Measurements from ENCODE around the gene CCDC188.

Gene CCDC188

DNA sequence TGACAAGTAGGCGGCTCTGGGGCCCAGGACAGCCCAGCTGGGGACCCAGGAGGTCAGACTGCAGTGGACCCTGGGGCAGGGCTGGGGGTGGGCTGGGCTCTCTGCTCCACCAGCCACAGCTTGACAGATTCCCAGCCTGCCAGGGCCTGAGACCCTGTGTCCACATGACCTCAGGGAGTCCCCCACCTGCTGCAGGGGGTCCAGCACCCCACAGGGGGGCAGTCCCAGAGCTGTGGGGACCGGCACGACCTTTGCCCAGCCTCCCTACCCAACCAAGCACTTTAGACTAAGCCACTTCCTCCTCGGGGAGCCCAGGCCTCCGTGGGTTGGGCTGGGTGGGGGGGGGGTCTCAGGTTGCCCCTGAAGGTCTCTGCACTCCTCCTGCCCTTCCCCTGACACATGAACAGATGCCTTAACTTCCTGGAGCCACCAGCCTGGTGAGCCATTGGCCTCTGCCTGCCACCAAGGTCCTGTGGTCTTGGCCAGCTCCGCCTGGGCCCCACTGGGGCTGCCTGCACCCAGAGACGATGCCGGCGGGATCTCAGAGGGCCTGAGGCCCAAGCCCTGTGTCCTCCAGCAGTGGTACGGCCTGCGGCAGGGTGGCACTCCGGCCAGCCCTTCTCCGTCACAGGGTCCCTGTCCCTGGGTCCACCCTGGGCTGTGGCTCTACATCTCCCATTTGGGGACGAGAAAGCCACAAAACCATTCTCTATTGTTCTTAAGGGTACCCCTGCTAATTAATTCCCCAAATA, 3.4 kb downstream of the CCDC188 start:
- no peak for DNase-seq

DNA sequence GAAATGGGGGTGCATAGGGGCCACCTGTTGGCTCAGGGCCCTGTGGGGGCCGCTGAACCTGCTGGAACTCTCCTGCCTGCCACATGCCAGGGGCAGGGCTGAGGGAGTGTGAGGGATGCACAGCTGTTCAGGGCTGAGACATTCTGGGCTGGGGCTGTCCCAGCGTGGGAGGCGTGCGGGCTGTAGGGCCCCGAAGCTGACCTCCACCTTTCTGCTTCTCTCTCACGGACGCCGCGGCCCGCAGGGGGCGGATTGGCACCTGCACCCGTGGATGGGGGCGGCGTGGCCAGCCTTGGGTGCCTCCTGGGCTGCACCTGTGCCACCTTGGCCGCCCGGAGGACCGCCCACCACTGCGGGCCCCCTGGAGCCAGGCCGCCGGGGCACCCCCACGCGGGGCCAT, 4.1 kb downstream of the CCDC188 start:
- DNase-seq: no peak

DNA sequence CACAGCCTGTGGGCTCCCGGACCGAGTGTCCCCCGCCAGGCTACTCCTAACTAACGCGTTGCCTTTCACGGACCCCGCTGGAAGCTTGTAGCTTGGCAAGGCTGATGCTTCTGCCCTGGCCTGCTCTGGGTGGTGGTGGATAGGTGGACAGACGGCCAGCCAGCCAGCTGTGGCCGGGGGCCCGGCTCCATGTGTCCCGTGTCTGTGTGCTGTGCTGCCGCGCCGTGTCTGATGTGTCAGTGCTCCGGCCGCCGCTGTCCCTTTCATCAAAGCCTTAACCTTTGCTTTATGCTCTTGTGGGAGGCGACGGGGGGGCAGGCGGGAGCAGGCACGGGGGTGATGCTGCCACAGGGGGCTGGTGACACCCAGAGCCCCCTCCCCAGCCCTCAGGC, 5.0 kb downstream of the CCDC188 start:
- no peak for DNase-seq

DNA sequence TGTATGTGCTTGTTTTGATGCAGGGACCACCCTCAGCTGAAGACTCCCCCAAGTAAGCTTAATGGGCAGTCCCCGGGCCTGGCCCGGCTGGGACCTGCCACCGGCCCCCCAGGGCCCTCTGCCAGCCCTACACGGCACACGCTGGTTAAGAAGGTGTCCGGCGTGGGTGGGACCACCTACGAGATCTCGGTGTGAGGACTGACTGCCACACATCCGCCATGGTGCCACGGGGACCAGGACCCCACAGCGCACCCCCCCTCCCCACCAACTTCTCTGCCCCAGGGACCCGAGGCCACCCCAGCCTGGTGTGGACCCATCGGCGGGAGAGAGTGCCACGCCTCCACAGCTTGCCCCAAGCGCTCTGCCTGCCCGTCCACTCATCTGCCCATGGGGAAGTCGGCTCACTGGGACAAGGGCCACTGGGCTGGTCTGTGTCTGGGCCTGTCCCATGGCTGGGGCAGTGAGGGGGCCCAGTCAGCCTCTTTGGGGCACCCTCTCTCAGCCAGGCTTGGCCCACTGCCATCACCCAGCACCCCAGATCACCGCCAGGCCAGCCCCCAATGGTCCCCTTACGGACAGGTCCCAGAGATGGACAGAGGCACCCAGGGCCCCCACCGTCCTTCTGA, 5.5 kb downstream of the CCDC188 start:
- no peak for DNase-seq

DNA sequence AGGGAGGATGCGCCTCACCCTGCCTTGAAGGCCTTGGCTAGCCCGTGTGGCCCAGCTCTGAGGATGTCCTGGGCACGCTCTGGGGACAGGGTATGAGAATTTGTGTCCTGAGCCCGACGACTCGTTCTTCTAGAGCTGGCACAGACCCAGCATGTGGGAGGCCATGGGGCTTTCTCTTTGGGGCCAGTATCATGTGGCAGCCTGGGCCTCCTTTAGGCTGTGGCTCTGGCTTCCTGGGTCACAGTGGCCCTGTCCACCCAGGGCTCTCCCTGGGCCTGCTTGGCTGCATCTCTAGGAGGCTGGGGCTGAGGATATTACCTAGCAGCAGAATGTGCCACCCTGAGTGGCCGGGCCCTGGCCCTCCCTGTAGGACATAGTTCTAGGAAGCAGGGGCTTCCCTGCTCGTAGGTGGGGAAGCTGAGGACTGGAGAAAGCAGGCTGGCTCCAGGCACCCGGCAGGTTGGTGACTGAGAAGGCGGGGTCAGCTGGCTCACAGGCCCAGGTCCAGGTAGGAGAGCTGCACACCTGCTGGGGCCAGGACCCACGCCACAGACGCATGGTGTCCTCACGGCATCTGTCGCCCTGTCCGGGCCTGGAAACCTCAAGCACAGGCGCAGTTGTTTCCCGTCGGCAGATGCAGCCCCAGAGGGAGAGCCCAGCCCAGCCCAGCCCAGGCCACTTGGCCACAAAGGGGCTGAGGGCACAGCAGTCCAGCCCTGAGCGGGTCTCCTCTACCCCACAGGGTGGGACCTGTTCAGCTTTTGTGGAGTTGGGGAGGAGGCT, 6.8 kb downstream of the CCDC188 start:
- no peak for DNase-seq

DNA sequence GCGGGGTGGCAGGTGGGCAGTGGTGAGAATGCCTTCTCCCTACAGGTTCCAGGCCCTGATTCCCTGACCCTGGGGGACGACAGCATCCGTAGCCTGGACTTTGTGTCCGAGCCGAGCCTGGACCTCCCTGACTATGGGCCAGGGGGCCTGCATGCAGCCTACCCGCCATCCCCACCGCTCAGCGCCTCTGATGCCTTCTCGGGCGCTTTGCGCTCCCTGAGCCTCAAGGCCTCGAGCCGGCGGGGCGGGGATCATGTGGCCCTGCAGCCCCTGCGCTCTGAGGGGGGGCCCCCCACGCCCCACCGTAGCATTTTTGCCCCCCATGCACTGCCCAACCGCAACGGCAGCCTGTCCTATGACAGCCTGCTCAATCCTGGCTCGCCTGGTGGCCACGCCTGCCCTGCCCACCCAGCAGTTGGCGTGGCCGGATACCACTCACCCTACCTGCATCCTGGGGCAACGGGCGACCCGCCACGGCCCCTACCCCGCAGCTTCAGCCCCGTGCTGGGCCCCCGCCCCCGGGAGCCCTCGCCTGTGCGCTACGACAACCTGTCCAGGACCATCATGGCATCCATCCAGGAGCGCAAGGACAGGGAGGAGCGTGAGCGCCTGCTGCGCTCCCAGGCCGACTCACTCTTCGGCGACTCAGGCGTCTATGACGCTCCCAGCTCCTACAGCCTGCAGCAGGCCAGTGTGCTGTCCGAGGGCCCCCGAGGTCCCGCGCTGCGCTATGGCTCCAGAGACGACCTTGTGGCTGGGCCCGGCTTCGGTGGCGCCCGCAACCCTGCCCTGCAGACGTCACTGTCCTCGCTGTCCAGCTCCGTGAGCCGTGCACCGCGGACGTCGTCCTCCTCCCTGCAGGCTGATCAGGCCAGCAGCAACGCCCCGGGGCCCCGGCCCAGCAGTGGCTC, 7.9 kb downstream of the CCDC188 start:
- no peak for DNase-seq

DNA sequence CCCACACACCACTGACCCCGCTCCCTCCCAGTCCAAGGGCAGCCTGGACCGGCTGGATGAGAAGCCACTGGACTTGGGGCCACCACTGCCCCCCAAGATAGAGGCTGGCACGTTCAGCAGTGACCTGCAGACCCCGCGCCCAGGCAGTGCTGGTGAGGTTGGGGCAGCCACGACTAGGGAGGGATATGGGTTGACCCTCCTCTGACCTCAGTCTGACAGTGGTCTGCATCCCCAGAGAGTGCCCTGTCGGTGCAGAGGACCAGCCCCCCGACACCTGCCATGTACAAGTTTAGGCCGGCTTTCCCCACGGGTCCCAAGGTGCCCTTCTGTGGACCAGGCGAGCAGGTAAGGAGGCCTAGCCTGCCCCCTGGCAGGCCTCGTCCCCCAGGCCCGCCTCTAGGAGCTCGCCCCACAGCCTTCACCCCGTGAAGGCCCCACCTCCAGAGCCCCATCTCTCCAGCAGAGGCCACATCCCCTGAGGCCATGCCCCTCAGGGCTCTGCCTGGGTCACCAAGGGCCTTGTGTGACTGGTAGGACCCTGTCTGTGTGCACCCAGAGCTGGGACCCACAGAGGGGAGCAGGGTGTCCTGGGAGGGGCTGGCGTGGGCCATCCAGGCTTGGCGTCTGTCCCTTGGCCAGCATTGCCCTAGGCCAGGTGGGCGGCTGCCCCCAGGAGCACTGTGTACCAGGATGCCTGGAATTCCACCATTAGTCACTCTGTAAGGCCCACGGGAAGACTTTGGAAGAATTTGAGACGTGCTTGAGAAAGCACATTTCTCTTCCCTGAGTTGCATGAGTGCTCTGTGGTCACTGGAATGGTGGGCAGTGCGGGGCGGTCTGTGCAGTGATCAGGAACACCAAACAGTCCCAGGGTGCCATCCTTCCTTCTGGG, 9.4 kb downstream of the CCDC188 start:
- DNase-seq: no peak

DNA sequence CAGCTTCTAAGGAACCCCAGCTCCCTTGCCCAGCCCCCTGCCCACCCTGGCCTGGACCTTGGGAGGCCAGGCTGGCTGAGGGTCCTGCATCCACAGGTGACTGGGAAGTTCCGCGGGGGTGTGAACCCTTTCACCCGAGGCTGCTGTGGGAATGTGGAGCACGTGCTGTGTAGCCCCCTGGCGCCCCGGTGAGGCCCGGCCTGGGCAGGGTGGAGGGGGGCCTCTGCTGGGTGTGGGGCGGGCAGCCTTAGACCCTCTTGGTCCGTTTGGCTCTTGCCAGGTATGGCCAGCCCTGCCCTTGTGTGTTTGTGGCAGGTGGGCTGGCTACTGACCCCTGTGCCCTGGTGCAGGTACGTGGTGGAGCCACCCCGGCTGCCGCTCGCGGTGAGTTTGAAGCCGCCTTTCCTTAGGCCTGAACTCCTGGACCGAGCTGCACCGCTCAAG, 10.3 kb downstream of the CCDC188 start:
- DNase-seq: no peak

DNA sequence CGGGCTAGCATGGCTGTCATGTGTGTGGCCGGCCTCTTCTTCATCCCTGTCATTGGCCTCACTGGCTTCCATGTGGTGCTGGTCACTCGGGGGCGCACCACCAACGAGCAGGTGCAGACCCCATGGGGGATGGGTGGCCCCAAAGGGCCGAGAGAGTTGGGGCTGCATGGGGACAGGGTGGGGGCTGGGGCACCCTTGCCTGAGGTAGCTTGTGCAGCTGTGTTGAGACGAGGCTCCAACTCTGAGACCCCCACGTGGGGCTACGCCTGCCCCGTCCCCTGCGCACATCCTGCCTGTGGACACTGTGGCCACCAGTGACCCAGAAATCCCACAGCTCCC, 10.8 kb downstream of the CCDC188 start:
- DNase-seq: no peak

DNA sequence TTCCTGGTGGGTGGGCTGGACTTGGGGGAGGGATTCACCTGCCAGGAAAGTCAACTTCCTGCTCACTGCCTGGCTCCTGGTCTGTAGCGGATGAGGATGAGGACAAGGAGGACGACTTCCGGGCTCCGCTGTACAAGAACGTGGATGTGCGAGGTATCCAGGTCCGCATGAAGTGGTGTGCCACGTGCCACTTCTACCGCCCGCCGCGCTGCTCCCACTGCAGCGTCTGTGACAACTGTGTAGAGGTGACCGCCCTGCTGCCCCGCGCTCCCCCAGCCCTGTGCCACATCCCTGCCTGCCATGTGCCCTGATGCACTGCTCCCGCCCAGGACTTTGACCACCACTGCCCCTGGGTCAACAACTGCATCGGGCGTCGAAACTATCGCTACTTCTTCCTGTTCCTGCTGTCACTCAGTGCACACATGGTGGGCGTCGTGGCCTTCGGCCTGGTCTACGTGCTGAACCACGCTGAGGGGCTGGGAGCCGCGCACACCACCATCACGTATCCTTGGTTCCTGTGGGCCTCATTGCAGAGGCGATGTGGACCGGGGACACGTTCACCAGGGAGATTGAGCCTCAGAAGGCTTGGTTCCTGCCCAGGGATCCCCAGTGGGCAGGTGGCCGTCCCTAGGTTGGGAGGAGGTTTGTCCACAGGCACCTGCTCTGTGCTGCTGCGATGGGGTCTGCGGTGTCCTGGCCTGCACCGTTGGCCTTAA, 11.3 kb downstream of the CCDC188 start:
- DNase-seq: no peak

DNA sequence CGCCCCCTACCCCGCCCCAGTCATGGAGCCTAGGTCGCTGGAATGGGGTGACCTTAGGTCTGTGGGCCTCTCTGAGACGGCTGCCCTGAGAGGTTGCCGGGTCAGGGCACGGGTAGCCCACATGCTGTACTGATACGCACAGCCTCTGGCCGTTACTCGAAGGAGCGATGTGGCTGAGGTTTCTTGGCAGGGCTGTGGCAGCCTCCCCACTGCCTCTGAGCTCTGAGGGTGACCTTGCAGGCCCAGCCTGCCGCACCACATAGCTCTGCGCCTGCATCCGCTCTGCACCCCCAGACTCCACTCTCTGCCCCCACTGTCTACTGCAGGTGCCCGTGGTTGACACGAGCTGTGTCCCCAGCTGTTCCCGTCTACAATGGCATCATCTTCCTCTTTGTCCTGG, 12.0 kb downstream of the CCDC188 start:
- no peak for DNase-seq

DNA sequence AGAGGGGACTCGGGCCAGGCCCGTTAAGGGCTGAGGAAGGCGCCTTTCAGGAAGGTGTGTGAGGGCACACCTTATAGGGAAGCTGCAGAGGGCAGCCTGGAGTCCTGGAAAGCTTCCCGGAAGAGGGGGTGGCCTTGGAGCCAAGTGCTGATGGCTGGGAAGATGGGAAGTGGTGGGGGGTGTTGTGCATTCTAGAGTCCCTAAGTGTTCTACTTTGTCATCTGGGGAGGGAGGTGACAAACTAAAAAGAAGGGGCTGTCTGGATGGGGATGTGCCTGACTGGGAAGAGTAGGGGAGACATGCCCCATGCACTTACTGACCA, 12.5 kb downstream of the CCDC188 start:
- DNase-seq: no peak

DNA sequence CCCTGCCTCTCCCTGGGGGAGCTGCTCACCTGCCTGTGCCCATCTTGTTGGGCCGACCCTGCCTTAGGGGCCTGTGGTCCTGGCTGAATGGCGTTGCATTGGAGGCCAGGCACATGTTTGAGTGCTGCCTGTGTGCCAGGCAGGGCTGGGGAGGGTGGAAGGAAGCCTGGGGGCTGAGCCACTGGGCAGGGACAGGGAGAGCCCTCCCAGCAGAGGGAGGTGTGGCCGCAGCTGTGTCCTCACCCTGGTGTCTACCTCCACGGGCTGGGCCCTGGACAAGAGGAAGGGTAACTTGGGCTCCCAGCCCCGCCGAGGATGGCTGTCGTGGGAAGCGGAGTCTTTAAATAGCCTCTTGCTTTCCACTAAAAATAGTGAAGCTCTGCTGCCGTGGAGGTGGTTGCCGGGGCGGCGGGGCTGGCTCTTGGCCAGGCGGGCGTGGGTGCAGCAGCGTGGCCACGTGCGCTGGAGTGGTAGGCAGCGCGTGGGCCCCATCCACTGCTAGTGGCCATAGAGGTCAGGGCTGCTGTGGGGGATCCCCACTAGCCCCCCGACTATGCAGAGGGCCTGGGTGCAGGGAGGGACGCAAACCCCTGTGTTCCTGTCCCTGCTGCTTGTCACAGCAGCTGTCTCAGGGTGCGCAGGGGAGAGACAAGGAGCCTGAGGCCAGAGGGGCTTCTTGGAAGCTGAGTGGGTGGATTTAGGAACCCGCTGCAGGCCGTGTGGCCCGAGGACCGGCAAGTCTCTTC, 13.0 kb downstream of the CCDC188 start:
- no peak for DNase-seq

DNA sequence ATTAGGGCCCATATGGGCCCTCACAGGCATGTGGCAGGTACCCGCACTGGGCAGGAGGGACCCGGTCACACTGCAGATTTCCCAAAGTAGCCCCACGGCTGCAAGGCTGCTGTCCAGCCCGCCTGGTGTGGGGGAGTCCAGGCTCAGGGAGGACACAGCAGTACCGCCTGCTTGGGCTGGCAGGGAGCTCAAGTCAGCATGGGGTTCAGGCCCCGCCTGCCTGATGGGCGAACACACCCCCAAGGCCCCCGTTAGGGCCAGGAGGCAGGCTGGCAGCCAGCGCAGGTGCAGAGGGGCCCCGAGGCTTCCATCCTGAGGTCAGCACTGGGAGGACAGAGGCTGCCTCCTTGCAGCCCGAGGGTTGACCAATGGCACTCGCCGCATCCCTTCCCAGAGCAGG, 13.7 kb downstream of the CCDC188 start:
- no peak for DNase-seq

DNA sequence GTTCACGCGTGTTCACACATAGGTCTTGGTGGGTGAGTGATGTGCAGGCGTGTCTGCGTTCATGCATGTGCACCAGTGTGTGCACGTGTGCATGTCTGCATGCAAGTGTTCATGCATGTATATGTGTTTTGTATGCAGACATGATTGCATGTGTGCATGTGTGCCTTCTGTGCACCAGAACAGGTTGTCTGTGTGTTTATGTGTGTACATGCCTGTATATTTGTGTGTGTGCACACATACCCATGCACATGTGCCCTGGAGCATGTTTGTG, 14.3 kb downstream of the CCDC188 start:
- DNase-seq: no peak

DNA sequence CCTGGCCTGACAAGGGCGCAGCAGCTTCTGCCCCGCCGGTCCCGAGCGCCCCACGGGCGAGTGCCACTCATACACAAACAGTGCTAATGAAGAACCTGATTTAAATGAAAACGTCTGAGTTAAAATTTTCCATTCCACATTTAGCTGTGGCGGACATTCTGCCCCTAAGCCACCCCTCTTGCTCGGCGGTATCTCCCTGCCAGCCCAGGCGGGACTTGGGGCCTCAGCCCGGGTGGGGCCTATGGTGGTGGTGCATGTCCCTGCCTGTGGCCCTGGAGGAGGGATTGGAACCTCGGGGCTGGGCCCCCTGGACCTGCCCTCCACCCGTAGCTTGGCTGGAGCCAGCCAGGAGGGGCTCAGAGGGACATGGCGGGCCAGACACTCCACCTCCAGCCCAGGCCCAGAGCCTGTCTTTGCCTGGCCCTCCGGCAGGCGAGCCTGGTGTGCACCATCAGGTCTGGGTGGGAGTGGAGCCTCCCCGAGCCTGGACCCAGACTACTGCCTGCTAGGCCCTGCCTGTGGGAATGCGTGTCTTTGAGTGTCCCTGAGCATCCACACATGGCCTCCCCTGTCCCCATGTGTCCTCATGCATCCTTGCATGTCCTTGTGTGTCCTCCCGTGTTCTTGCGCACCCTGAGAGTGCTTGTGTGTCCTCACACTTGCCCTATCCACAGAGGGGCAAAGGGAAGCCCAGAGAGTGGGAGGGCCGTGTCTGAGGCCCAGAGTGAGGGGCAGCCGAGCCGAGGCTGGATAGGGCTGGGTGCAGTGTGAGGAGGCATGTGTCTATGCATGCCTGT, 14.9 kb downstream of the CCDC188 start:
- no peak for DNase-seq

DNA sequence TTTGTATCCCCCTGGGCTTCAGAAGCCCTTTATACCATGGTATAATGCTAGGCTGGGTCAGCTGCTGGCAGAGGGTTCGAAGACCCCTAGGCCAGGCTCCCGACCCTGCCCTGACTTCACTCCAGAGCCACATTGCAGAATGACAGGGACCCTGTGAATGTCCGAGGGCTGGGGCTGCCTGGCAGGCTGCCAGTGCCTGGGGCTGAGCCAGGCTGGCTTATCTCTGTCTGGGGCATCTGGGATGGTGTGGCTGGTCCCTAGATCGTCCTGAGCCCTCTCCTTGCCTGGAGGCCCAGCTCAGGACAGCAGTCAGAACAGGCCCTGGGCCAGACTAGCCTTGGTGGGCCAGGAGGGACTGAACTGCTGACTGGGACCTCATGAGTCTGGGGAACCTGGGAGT, 15.6 kb downstream of the CCDC188 start:
- no peak for DNase-seq

DNA sequence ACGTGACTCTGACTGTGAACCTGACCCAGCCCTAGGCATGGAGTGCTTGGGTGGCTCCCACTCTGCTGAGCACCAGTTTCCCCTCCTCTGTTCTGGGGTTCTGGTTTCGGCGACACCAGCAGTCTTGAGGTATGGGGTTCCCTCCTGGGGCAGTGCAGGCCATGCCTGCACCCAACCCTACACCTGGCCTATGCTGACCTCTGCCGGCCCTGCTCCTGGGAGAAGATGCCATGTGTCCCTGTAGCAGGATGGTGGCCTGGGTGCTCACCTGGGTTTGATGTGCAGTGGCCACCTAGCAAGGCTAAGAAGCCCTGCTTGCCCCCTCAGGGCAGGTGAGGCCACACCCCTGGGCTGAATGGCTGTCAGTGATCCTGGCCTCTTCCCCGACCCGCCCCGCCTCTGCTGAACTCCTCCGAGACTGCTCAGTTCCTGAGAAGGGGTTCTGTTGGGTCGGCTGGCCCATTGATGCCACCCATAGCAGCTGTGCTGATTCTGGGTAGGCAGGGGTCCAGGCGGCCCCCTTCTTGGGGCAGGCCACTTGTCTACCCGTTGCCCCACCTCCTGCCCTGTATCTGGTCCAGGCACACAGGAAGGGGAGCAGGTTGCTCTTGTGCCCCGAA, 16.8 kb downstream of the CCDC188 start:
- DNase-seq: no peak

DNA sequence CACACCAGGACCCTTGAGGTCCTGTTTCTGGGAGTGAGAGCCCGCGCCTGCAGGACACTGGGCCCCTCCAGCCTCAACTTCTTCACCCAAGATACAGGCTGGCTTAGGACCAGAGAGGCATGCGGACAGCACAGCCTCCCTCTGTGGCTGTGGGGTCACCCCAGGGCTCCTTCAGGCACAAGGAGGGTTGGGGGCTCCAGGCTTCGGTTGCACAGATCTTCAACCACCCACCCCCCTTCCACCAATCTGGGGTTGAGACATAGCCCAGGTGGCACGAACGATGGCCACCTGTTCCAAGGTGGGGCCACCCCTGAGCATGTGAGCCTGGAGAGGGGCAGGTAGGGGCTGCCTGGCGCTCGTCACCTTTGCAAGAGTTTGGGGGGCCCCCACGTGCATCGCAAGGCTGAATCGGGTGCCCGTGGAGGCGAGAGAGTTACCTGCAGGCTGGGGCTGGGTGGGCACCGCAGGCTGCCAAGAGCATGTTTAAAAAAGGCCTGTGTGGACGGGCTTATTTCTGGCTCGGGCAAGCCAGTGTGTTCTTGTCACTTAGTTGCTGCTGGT, 18.1 kb downstream of the CCDC188 start:
- DNase-seq: no peak
